HG02588 (cell line): ENCODE results near the gene IPO9.

ENCODE experiments used
- ATAC-seq: cut with Tn5 transposase; IDR thresholded peaks from one replicate; pipeline ENCODE4 v1.9.1; 2021; ENCODE audit warnings: mild to moderate bottlenecking, moderate library complexity; ENCODE audit not compliant: unreplicated experiment

The IPO9 gene

GRCh38 chr1:201886103-201886885 is 57.3 kb downstream of the IPO9 start:
- ATAC-seq = no peak

DNA sequence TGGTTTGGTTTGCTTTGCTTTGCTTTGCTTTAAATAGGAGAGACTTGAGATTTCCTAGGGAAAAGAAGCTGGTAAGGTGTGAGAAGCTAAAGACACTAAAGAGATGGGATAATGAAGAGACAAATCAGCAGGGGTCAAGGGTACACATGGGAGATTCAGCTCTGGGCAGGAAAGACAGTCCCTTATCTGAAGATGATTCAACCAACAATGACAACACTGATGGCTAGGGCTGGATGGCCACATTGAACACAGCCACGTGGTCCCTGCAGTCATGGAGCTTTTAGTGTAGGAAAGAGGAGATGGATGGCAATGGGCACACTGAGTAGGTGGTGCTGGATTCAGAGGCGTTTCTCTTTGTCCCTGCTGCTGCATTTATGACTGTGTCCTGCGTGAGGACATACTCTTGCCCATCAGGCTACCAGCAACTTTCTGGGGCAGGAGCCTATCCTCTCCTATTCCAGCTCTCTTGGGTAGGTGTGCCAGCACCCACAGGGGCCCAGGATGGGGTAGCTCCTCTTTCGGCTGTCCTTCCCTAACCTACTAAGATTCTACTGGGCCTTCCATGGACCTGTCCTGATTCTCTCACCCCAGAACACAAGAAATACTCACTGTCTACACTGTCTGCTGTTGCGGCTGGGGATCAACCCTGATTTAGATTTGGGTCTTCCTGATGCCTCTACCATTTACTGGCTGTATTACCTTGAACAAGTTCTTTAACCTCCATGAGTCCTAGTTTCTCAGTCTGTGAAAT is 58.3 kb downstream of the IPO9 start:
- no peak for ATAC-seq

- no peak for ATAC-seq
Observed at GRCh38 chr1:201888282-201889089, 59.5 kb downstream of the IPO9 start, which contains the start of gene SHISA4. SHISA4 (plus strand) TSS chr1:201888898; CDS start chr1:201888995, 97 bp downstream.

DNA sequence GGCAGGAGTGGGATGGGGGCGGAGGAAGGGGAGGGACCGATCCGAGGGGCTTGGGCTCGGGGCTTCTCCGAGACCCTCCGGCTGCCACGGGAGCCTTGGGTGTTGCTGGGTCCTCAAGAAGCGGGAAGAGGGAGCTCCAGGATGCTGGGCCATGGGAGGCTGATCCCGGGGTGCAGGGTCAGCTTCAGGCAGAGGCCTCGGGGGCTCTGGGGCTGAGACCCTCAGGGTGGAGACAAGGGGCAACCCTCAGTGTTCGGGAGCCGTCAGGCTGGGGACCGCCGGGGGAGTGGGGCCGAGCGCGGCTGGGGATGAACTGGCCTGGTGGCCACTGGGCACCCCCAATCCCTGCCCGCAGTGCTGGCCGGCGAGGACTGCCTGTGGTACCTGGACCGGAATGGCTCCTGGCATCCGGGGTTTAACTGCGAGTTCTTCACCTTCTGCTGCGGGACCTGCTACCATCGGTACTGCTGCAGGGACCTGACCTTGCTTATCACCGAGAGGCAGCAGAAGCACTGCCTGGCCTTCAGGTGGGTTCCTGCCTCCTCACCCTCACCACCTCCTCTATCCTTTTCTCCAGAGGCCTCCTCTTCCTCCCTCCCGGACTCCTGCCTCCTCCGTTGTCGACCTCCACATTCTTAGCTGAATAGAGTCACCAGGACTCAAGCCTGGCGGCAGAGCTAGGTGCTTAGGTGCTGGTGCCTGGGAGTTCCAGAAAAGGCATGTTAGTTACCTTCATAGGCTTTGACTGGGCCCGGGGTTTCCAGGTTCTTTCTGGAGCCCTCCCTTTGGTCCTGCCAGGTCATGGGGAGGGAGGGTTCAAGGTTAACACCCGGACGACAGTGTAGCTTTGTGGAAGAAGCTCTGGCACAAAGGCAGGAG is 60.4 kb downstream of the IPO9 start:
- ATAC-seq = no peak

- ATAC-seq = no peak
Observed at GRCh38 chr1:201890223-201890622, 61.3 kb downstream of the IPO9 start.

- no peak for ATAC-seq
Observed at GRCh38 chr1:201890806-201891450, 62.0 kb downstream of the IPO9 start.

GRCh38 chr1:201891451-201892045 is 62.6 kb downstream of the IPO9 start:
- no peak for ATAC-seq

GRCh38 chr1:201892211-201892610 is 63.3 kb downstream of the IPO9 start:
- no peak for ATAC-seq

DNA sequence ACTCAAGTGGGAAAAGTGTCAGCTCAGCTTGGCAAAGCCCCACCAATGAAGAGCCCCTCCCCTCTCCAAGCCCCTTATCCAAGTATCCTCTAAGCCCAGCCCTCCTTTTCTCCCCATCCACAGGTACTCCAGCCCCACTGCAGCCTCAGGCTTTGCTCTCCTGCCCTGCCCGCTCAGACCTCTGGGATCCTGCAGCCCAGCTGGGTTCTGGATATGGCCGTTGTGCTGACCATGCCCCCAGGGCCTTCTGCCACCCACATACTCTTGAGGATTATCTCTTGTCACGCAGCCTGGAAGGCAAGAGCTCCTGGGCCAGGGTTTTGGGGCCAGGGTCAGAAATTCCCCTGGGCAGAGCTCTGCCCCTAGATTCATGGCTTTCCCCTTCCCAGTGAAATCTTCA is 64.5 kb downstream of the IPO9 start:
- ATAC-seq = no peak

DNA sequence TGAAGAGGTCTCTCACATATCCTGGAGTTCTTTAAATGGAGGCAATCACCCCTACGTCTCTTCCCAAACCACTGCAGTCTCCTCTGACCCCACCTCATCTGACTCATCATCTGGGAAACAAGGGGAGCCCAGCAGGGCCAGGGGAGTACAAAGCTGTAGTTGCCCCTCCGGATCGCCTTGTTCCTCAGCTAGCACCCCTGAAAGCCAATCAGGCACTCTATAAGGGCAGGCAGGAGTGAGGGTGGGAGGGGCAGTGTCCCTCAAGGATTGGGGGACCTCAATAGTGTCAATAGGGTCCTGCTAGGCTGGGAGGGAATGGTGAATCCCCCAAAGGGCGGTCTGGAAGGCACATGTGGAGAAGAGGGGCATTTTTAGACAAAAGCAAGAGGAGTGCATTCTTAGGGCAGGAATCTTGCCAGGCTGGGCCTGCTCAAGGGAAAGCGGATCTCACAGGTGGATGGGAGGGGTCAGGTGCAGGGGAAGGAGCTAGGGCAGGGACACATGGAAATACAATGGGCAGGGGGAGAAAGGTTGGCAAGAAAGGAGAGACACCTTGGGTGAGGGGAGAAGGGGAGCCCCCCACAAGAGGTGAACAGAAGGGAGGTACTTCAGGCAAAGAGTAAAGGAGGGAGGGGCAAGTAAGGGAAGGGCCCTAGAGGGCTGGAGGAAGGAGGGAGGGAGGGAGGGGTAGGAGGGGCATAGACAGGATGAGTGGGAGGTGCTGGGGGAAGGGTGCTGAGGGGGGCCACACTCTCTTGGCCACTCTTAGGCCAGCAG is 65.6 kb downstream of the IPO9 start:
- no peak for ATAC-seq

DNA sequence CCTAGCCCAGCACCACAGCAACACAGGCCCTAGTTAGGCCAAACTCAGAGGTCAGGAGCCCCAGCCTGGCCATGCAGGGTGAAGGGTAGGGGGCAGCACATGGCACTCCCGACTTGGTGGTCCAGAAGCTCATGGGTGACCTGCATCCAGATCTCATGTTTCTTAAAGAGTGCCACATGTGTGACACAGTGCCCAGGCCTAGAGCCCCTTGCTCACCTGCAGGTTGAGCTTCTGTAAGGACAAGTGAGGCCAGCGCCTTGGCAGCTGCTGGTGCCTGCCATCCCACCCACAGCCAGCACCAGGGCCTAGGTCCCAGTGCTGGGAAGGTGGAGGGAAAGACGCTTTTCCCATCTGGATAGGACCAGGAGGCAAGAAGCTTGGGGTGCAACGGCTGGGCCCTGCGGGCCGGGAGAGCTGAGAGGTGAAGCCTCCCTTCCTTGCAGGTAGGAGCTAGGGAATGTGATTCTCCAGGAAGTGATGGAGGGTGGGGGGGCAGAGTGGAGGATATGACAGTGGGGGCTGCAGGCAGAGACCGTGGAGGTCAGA is 66.2 kb downstream of the IPO9 start:
- ATAC-seq = no peak

- no peak for ATAC-seq
Observed at GRCh38 chr1:201895913-201896807, 67.2 kb downstream of the IPO9 start.

GRCh38 chr1:201896951-201897391 is 68.0 kb downstream of the IPO9 start:
- ATAC-seq = no peak

DNA sequence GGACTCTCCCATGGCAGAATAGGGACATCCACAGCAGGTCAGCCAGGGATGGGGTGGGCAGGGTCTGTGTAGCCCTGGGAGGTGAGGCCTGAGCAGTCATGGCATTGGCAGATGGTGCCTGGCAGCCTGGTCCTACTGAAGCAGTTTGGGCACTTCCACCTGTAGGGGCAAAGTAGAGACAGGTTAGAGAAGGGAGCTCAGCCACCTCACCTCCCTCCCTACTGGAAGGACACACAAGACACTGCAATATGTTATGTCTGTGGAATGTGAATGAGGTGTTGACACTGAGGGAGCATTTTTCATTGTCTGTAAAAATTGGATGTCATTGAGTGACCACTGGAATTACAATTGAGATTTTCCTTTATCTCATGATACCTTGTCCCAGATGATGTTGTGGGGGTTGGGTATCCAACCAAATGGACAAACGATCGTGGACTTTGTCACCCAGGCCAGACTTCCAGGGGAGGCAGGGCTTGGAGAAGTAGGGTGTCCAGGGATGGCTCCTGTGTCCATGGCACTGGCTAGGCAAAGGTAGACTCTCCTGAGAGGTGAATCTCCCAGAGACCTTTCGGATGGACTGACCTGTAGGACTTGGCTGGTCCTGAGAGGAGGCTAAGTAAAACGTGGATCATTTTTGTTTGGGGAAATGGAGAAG is 69.4 kb downstream of the IPO9 start:
- no peak for ATAC-seq

DNA sequence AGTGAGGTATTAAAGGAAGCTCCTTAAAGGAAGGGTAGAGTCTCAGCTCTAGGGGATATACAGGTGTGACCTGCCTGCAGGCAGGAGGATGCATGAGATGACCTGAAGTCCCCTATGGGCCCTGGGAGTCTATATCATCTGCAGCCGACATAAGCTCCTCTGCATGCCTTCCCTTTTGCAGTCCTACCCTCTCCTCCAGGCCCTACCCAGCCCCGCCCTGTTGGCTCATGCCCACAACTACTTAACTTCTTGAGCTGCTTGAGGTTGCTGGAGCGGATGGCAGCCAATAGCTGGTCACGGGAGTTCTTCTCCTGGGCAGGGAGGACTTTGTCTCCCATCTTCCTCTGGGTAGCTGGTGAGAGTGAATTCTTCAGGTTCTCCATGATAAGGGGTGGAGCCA is 70.0 kb downstream of the IPO9 start:
- no peak for ATAC-seq

GRCh38 chr1:201899683-201900429 is 70.9 kb downstream of the IPO9 start:
- no peak for ATAC-seq
